HG02763 (cell line): ENCODE results near the gene PCCB.
"Not testable (repeated sequence)": the region's sequence is repeated elsewhere in the genome, so short reads cannot be mapped to it uniquely, and the experiment has no call there.

ENCODE experiments used
- ATAC-seq: cut with Tn5 transposase; IDR thresholded peaks from one replicate; pipeline ENCODE4 v1.9.1; 2021; ENCODE audit warnings: mild to moderate bottlenecking, moderate library complexity; ENCODE audit not compliant: unreplicated experiment

PCCB gene

GRCh38 chr3:136261826-136262225 lies 11.7 kb downstream of the PCCB start:
- ATAC-seq, result no peak

- ATAC-seq, result no peak
These were observed 12.4 kb downstream of the PCCB start for GRCh38 chr3:136262559-136262958.

GRCh38 chr3:136263251-136263650 lies 13.1 kb downstream of the PCCB start:
- ATAC-seq, result no peak

GRCh38 chr3:136266468-136267125 lies 16.5 kb downstream of the PCCB start:
- peak; percentile 53 for ATAC-seq

- no peak for ATAC-seq
These were observed 17.1 kb downstream of the PCCB start for GRCh38 chr3:136267235-136267634.

GRCh38 chr3:136270179-136270578 lies 20.0 kb downstream of the PCCB start:
- no peak for ATAC-seq

- not testable (repeated sequence) for ATAC-seq
These were observed 21.5 kb downstream of the PCCB start for GRCh38 chr3:136271626-136272025.

GRCh38 chr3:136276049-136276755 lies 26.1 kb downstream of the PCCB start:
- ATAC-seq, result no peak

GRCh38 chr3:136277115-136277514 lies 27.0 kb downstream of the PCCB start:
- no peak for ATAC-seq

GRCh38 chr3:136277634-136278033 lies 27.5 kb downstream of the PCCB start:
- ATAC-seq, result no peak

- ATAC-seq, result no peak
These were observed 29.0 kb downstream of the PCCB start for GRCh38 chr3:136279092-136279491.

GRCh38 chr3:136280961-136281360 lies 30.8 kb downstream of the PCCB start:
- no peak for ATAC-seq

- no peak for ATAC-seq
These were observed 31.9 kb downstream of the PCCB start for GRCh38 chr3:136281966-136282520.

- ATAC-seq, result no peak
These were observed 33.5 kb downstream of the PCCB start for GRCh38 chr3:136283627-136284026.

GRCh38 chr3:136291302-136291701 lies 41.2 kb downstream of the PCCB start:
- ATAC-seq, result no peak

GRCh38 chr3:136292500-136292899 lies 42.4 kb downstream of the PCCB start:
- no peak for ATAC-seq

- ATAC-seq, result no peak
These were observed 43.1 kb downstream of the PCCB start for GRCh38 chr3:136293279-136293678.

- no peak for ATAC-seq
These were observed 44.0 kb downstream of the PCCB start for GRCh38 chr3:136294176-136294575.

- no peak for ATAC-seq
These were observed 46.8 kb downstream of the PCCB start for GRCh38 chr3:136296960-136297359.

- ATAC-seq, result no peak
These were observed 47.7 kb downstream of the PCCB start for GRCh38 chr3:136297826-136298225.

GRCh38 chr3:136300444-136300843 lies 50.3 kb downstream of the PCCB start:
- no peak for ATAC-seq

GRCh38 chr3:136305879-136306278 lies 55.7 kb downstream of the PCCB start:
- no peak for ATAC-seq
